B cell (primary cell): ENCODE measurements around the gene RASL10B. TPM values are rescaled to one million over a fixed set of nuclear protein-coding genes. Genes with fewer than 3 reads are reported as not detected.

Experiments
- ATAC-seq: fragments of 200-7000 bp; cut with Tn5 transposase; one replicate; pipeline ENCODE4 v1.10.0; 2021; ENCODE audit warnings: low read depth, mild to moderate bottlenecking, moderate number of reproducible peaks, moderate library complexity
- CTCF ChIA-PET: fragments of 350-600 bp; sonication (Branson Sonifier 250); formaldehyde crosslinking; loops from one replicate; lab custom pipeline; 2021; ENCODE audit warnings: antibody characterized with exemption, inconsistent platforms; lab: Charles Lee
- POLR2A ChIA-PET: fragments of 350-600 bp; sonication (Branson Sonifier 250); formaldehyde crosslinking; loops from one replicate; lab custom pipeline; 2021; ENCODE audit warnings: antibody characterized with exemption; lab: Charles Lee
- DNase-seq: peaks from one replicate; pipeline ENCODE4 v3.0.0; 2013
- H2AFZ ChIP-seq: 2 replicates; pipeline ENCODE4 v1.6.1; 2012; ENCODE audit warnings: mild to moderate bottlenecking, low read depth, low read length; ENCODE audit not compliant: insufficient read depth, poor library complexity, severe bottlenecking
- H3K27ac ChIP-seq, 2 donors: 1 replicate in 1 of 2; 2 replicates in 1 of 2; pipeline ENCODE4 v1.5.1; 2012 to 2013; ENCODE audit warnings: low read length in 2 of 2, mild to moderate bottlenecking in 2 of 2, moderate library complexity in 1 of 2
- H3K27me3 ChIP-seq, 4 experiments: fragments of 200-600 bp in 1 of 4; sonication (generic) in 1 of 4; replicated peaks in 1 of 4; 1 replicate in 2 of 4; 2 replicates in 2 of 4; pipeline versions ENCODE4 v1.6.1 to v1.7.0; 2013 to 2016; ENCODE audit warnings: low read length in 3 of 4, mild to moderate bottlenecking in 2 of 4, mixed read lengths in 1 of 4, moderate library complexity in 1 of 4; ENCODE audit not compliant: insufficient read depth in 4 of 4, control insufficient read depth in 3 of 4; ENCODE audit errors: control extremely low read depth in 1 of 4
- H3K36me3 ChIP-seq, 2 experiments: replicated peaks in 1 of 2; 1 replicate in 1 of 2; 2 replicates in 1 of 2; pipeline versions ENCODE4 v1.6.1 to v1.7.1; 2013; ENCODE audit warnings: low read length in 1 of 2; ENCODE audit not compliant: insufficient read depth in 2 of 2, control insufficient read depth in 1 of 2; ENCODE audit errors: control extremely low read depth in 1 of 2, extremely low read depth in 1 of 2
- H3K4me1 ChIP-seq, 2 donors: fragments of 200-600 bp in 1 of 2; sonication (generic) in 1 of 2; 1 replicate in 1 of 2; 2 replicates in 1 of 2; pipeline versions ENCODE4 v1.5.1 to v1.6.1; 2013 to 2017; ENCODE audit warnings: low read length in 2 of 2; ENCODE audit not compliant: control insufficient read depth in 2 of 2, insufficient read depth in 2 of 2
- H3K4me2 ChIP-seq: replicated peaks from 2 replicates; pipeline ENCODE3; 2012; ENCODE audit warnings: mild to moderate bottlenecking, low read depth, low read length; ENCODE audit not compliant: poor library complexity, severe bottlenecking
- H3K4me3 ChIP-seq, 5 experiments: fragments of 200-600 bp in 1 of 5; sonication (generic) in 1 of 5; 1 replicate in 3 of 5; 2 replicates in 2 of 5; pipeline versions ENCODE4 v1.5.1 to v1.7.0; 2011 to 2016; ENCODE audit warnings: low read length in 4 of 5, mild to moderate bottlenecking in 4 of 5, low read depth in 2 of 5, control low read depth in 1 of 5, moderate library complexity in 1 of 5; ENCODE audit not compliant: insufficient read depth in 1 of 5; ENCODE audit errors: control extremely low read depth in 1 of 5, extremely low read depth in 1 of 5
- H3K79me2 ChIP-seq: fragments of 200-600 bp; sonication (generic); one replicate; pipeline ENCODE4 v1.6.0; 2016; ENCODE audit warnings: low read length; ENCODE audit not compliant: control insufficient read depth, insufficient read depth
- H3K9ac ChIP-seq: fragments of 200-600 bp; sonication (generic); 2 replicates; pipeline ENCODE4 v1.6.1; 2017; ENCODE audit warnings: mild to moderate bottlenecking, low read length, moderate library complexity
- H3K9me3 ChIP-seq, 3 donors: one replicate each; pipeline versions ENCODE4 v1.6.1 to v1.7.1; 2013; ENCODE audit warnings: low read length in 2 of 3; ENCODE audit not compliant: control insufficient read depth in 2 of 3, insufficient read depth in 1 of 3; ENCODE audit errors: control extremely low read depth in 1 of 3
- H4K20me1 ChIP-seq: 2 replicates; pipeline ENCODE4 v1.6.0; 2012; ENCODE audit warnings: mild to moderate bottlenecking, low read length; ENCODE audit not compliant: insufficient read depth, control insufficient read depth, poor library complexity, severe bottlenecking
- H3K27ac Mint-ChIP-seq: one replicate; pipeline ENCODE4 v1.8.0; 2021; ENCODE audit warnings: mixed read lengths
- H3K27me3 Mint-ChIP-seq: one replicate; pipeline ENCODE4 v1.8.0; 2021; ENCODE audit warnings: mixed read lengths
- H3K4me1 Mint-ChIP-seq: one replicate; pipeline ENCODE4 v1.8.0; 2021; ENCODE audit warnings: mixed read lengths
- H3K4me3 Mint-ChIP-seq: one replicate; pipeline ENCODE4 v1.8.0; 2021; ENCODE audit warnings: mixed read lengths
- H3K9me3 Mint-ChIP-seq: one replicate; pipeline ENCODE4 v1.8.0; 2022; ENCODE audit warnings: mixed read lengths; ENCODE audit not compliant: insufficient read depth
- CTCF ChIP-seq: fragments of 200-600 bp; IDR thresholded peaks from one replicate; pipeline ENCODE4 v1.8.0; 2022; ENCODE audit warnings: antibody characterized with exemption, mild to moderate bottlenecking
- EZH2 ChIP-seq: IDR thresholded peaks from 2 replicates; pipeline ENCODE4 v1.6.1; 2012; ENCODE audit warnings: borderline replicate concordance, low read depth, mild to moderate bottlenecking, moderate library complexity, low read length; ENCODE audit not compliant: insufficient read depth, poor library complexity, severe bottlenecking
- WGBS: methylation state at CpG from one replicate; pipeline ENCODE4 v1.1.5; 2013; ENCODE audit warnings: missing lambda C conversion rate; ENCODE audit not compliant: insufficient coverage; 5-methylcytosine and 5-hydroxymethylcytosine counted together
- intact Hi-C: fragments of 100-400 bp; cut with micrococcal nuclease; formaldehyde crosslinking; loops from one replicate; pipeline ENCODE4 v1.10.0; 2022
- polyA plus RNA-seq: library from polyadenylated mRNA; depleted of rRNA; stranded (reverse); fragments of >200 nt; gene quantifications from 2 replicates; pipeline ENCODE4 v1.2.3, GENCODE V29; 2012
- total RNA-seq, 2 donors: library from RNA; stranded (reverse); fragments of 120-200 nt in 1 of 2; gene quantifications; 1 replicate in 1 of 2; 2 replicates in 1 of 2; pipeline versions ENCODE4 v1.2.3 to v1.2.4, GENCODE V29; 2013 to 2022

Gene RASL10B
- total and polyA plus RNA-seq, 2 donors (not counting 1 experiment from before 2014, with no cell fraction given) = 0.06 TPM; not detected in 1

GRCh38 chr17:35716897-35717465, 14.5 kb upstream of the RASL10B start:
- ChIA-PET CTCF (interaction anchor here (1.0 to 1.5 kb wide), 2 partner anchors 13 to 30 kb away, joined by 3 to 4 read pairs; no protein-coding TSS in a partner anchor), POLR2A (no interaction called here)
- Histone ChIP-seq H3K4me1 (no peaks in the 10 kb centered on the region), H3K27ac (no peak overlapping the region), H3K4me3 (no peak overlapping the region), H4K20me1 (no peaks in the 10 kb centered on the region), H3K4me2 (no peak overlapping the region), H3K79me2 (no peaks in the 10 kb centered on the region), H3K9me3 (no peaks in the 10 kb centered on the region), H2AFZ (no peak overlapping the region), H3K36me3 (peaks cover 24 to 63% of the 10 kb centered on the region in 2 experiments), H3K9ac (no peak overlapping the region), H3K27me3 (no peaks in the 10 kb centered on the region)
- TF ChIP-seq CTCF = no peak
- no peak for TF ChIP-seq EZH2
- intact Hi-C loops = no loop called here
- ATAC-seq (no peak), DNase-seq (no peak)
- 100% methylated on average over 1 of the region's 4 CpGs for WGBS
- no peaks in the 10 kb centered on the region for H3K9me3 Mint-ChIP-seq
- no peak overlapping the region for H3K4me3 Mint-ChIP-seq
- H3K4me1 Mint-ChIP-seq = no peaks in the 10 kb centered on the region
- H3K27ac Mint-ChIP-seq = no peak overlapping the region
- H3K27me3 Mint-ChIP-seq = no peaks in the 10 kb centered on the region

GRCh38 chr17:35717475-35717874, 14.0 kb upstream of the RASL10B start:
- ATAC-seq = no peak
- Histone ChIP-seq H2AFZ (no peak overlapping the region), H3K9ac (no peak overlapping the region), H3K27ac (no peak overlapping the region), H3K79me2 (no peaks in the 10 kb centered on the region), H3K9me3 (no peaks in the 10 kb centered on the region), H3K27me3 (no peaks in the 10 kb centered on the region), H3K4me3 (no peak overlapping the region), H3K4me1 (no peaks in the 10 kb centered on the region), H4K20me1 (no peaks in the 10 kb centered on the region), H3K4me2 (no peak overlapping the region), H3K36me3 (peaks cover 24 to 63% of the 10 kb centered on the region in 2 experiments)
- no peak overlapping the region for H3K27ac Mint-ChIP-seq
- DNase-seq = no peak
- no peak overlapping the region for H3K4me3 Mint-ChIP-seq
- intact Hi-C loops = no loop called here
- ChIA-PET CTCF (interaction anchor here (1.0 to 1.5 kb wide), 2 partner anchors 14 to 30 kb away, joined by 3 to 4 read pairs; no protein-coding TSS in a partner anchor), POLR2A (no interaction called here)
- H3K9me3 Mint-ChIP-seq = no peaks in the 10 kb centered on the region
- H3K4me1 Mint-ChIP-seq = no peaks in the 10 kb centered on the region
- no CpG with 5 or more reads among the region's 2 CpGs for WGBS
- no peaks in the 10 kb centered on the region for H3K27me3 Mint-ChIP-seq
- TF ChIP-seq EZH2 = no peak
- no peak for TF ChIP-seq CTCF
